Mucosa of rectum (tissue), 2 donors: Measurements from ENCODE around the gene LYRM9.
"Not testable (repeated sequence)": the region's sequence is repeated elsewhere in the genome, so short reads cannot be mapped to it uniquely, and the experiment has no call there.

Experiments used
- H3K27ac ChIP-seq, 2 donors: one replicate each; pipeline ENCODE4 v1.7.0; 2013; ENCODE audit warnings: inconsistent platforms in 2 of 2, low read depth in 2 of 2, low read length in 2 of 2
- H3K27me3 ChIP-seq, 2 donors: one replicate each; pipeline ENCODE4 v1.7.0; 2013; ENCODE audit warnings: low read length in 2 of 2; ENCODE audit not compliant: control insufficient read depth in 2 of 2, insufficient read depth in 2 of 2
- H3K36me3 ChIP-seq, 2 donors: one replicate each; pipeline ENCODE4 v1.7.0; 2013; ENCODE audit warnings: low read length in 2 of 2; ENCODE audit not compliant: control insufficient read depth in 2 of 2, insufficient read depth in 2 of 2
- H3K4me1 ChIP-seq, 2 donors: one replicate each; pipeline ENCODE4 v1.7.0; 2013; ENCODE audit warnings: low read length in 2 of 2, mild to moderate bottlenecking in 1 of 2; ENCODE audit not compliant: control insufficient read depth in 2 of 2, insufficient read depth in 2 of 2
- H3K4me3 ChIP-seq, 2 donors: one replicate each; pipeline ENCODE4 v1.7.0; 2013; ENCODE audit warnings: low read length in 2 of 2
- H3K9ac ChIP-seq, 2 donors: one replicate each; pipeline ENCODE4 v1.7.0; 2013; ENCODE audit warnings: low read length in 2 of 2, low read depth in 1 of 2, mild to moderate bottlenecking in 1 of 2
- H3K9me3 ChIP-seq, 2 donors: one replicate each; pipeline ENCODE4 v1.7.0; 2013; ENCODE audit warnings: low read length in 2 of 2; ENCODE audit not compliant: control insufficient read depth in 2 of 2
- donor health status: healthy.
- donor health status: Normal muscosa, but diverticular disease.

Gene LYRM9

GRCh38 chr17:27921599-27921998 lies 28.4 kb upstream of the LYRM9 start:
- no peaks in the 10 kb centered on the region for H3K9me3 ChIP-seq
- H3K27me3 ChIP-seq, result no peaks in the 10 kb centered on the region
- no peak overlapping the region for H3K9ac ChIP-seq
- no peak overlapping the region for H3K27ac ChIP-seq
- H3K4me3 ChIP-seq, result no peak overlapping the region
- H3K36me3 ChIP-seq, result no peaks in the 10 kb centered on the region
- H3K4me1 ChIP-seq, result no peaks in the 10 kb centered on the region

- H3K36me3 ChIP-seq, result no peaks in the 10 kb centered on the region
- H3K9me3 ChIP-seq, result no peaks in the 10 kb centered on the region
- H3K4me3 ChIP-seq, result no peak overlapping the region
- no peak overlapping the region for H3K9ac ChIP-seq
- H3K4me1 ChIP-seq, result no peaks in the 10 kb centered on the region
- H3K27me3 ChIP-seq, result no peaks in the 10 kb centered on the region
- no peak overlapping the region for H3K27ac ChIP-seq
Observed at GRCh38 chr17:27921077-27921476, 27.9 kb upstream of the LYRM9 start.

DNA sequence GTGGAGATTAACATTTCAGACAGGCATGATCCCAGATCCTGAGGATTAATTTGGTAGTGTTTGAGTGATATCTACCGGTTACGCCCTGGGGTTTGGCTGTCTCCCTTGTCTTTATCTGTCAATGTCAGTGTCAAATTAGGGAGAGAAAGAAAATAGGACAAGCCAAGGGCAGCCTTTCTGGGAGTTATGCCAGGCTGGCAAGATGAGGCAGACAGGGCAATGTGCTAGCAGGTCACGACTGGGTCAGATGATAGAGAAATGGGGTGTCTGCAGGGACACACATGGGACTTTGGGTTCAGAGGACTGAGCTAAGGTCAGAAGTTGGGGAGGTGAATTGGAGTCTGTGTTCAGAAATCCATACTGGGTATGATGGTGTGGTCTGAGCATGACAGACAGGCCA lies 27.4 kb upstream of the LYRM9 start:
- Histone ChIP-seq H3K4me1 (no peaks in the 10 kb centered on the region), H3K9me3 (no peaks in the 10 kb centered on the region), H3K27me3 (no peaks in the 10 kb centered on the region), H3K36me3 (no peaks in the 10 kb centered on the region), H3K27ac (no peak overlapping the region), H3K9ac (no peak overlapping the region), H3K4me3 (no peak overlapping the region)

DNA sequence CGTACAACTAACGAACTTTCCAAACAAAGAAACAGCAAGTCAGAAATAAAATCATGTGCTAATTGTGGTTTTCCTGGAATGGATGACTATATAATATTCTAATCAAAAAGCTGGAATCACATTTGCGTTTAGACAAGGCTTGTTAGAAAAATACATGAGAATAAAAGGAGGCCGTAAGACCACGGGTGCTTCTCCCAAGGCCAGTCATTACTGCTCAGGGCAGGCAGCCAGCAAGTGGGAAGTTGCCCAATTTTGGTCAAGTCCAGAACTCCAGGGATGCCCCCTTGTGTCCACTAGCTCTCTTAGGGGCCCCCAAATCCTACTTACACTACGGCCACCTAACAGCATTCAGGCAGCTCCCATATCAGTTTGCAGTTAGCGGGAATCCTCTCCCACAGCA lies 25.9 kb upstream of the LYRM9 start:
- no peaks in the 10 kb centered on the region for H3K4me1 ChIP-seq
- no peak overlapping the region for H3K9ac ChIP-seq
- H3K27me3 ChIP-seq, result no peaks in the 10 kb centered on the region
- no peaks in the 10 kb centered on the region for H3K36me3 ChIP-seq
- H3K27ac ChIP-seq, result no peak overlapping the region
- H3K4me3 ChIP-seq, result no peak overlapping the region
- H3K9me3 ChIP-seq, result no peaks in the 10 kb centered on the region

GRCh38 chr17:27918498-27918897 lies 25.3 kb upstream of the LYRM9 start:
- H3K9ac ChIP-seq, result no peak overlapping the region
- H3K9me3 ChIP-seq, result no peaks in the 10 kb centered on the region
- no peak overlapping the region for H3K27ac ChIP-seq

GRCh38 chr17:27917000-27917399 lies 23.8 kb upstream of the LYRM9 start:
- H3K9ac ChIP-seq, result no peak overlapping the region
- H3K4me3 ChIP-seq, result no peak overlapping the region
- H3K36me3 ChIP-seq, result no peaks in the 10 kb centered on the region
- H3K27ac ChIP-seq, result no peak overlapping the region
- H3K27me3 ChIP-seq, result no peaks in the 10 kb centered on the region
- H3K9me3 ChIP-seq, result no peaks in the 10 kb centered on the region
- H3K4me1 ChIP-seq, result no peaks in the 10 kb centered on the region

More at GRCh38 chr17:27918498-27918897, 25.3 kb upstream of the LYRM9 start:
- Histone ChIP-seq H3K4me3 (no peak overlapping the region), H3K4me1 (no peaks in the 10 kb centered on the region), H3K36me3 (no peaks in the 10 kb centered on the region), H3K27me3 (no peaks in the 10 kb centered on the region)

- H3K4me1 ChIP-seq, result no peaks in the 10 kb centered on the region
- no peak overlapping the region for H3K9ac ChIP-seq
- no peaks in the 10 kb centered on the region for H3K9me3 ChIP-seq
- H3K27ac ChIP-seq, result no peak overlapping the region
- no peak overlapping the region for H3K4me3 ChIP-seq
- no peaks in the 10 kb centered on the region for H3K27me3 ChIP-seq
- H3K36me3 ChIP-seq, result no peaks in the 10 kb centered on the region
Observed at GRCh38 chr17:27915709-27916108, 22.5 kb upstream of the LYRM9 start.

- H3K9ac ChIP-seq, result no peak overlapping the region
- H3K36me3 ChIP-seq, result no peaks in the 10 kb centered on the region
- no peak overlapping the region for H3K27ac ChIP-seq
- no peaks in the 10 kb centered on the region for H3K27me3 ChIP-seq
- no peak overlapping the region for H3K4me3 ChIP-seq
- no peaks in the 10 kb centered on the region for H3K4me1 ChIP-seq
- H3K9me3 ChIP-seq, result no peaks in the 10 kb centered on the region
Observed at GRCh38 chr17:27914382-27914781, 21.2 kb upstream of the LYRM9 start.

DNA sequence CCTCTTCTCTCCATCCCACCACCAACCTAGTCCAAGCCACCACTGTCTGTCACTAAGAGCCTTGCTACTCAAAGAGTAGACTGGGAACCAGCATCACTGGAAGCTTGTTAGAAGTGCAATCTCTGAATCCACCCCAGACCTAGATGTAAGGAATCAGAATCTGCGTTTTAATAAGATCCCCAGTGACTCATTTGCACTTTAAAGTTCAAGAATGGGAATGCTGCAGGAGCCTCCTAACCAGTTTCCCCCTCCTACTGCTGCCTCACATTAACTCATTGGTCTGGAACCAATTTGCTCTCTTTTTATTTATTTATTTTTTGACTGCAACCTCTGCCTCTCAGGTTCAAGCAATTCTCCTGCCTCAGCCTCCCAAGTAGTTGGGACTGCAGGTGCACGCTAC lies 19.8 kb upstream of the LYRM9 start:
- no peaks in the 10 kb centered on the region for H3K9me3 ChIP-seq
- H3K27me3 ChIP-seq, result no peaks in the 10 kb centered on the region
- no peaks in the 10 kb centered on the region for H3K36me3 ChIP-seq
- no peak overlapping the region for H3K27ac ChIP-seq
- H3K4me3 ChIP-seq, result no peak overlapping the region
- H3K9ac ChIP-seq, result no peak overlapping the region
- H3K4me1 ChIP-seq, result no peaks in the 10 kb centered on the region

DNA sequence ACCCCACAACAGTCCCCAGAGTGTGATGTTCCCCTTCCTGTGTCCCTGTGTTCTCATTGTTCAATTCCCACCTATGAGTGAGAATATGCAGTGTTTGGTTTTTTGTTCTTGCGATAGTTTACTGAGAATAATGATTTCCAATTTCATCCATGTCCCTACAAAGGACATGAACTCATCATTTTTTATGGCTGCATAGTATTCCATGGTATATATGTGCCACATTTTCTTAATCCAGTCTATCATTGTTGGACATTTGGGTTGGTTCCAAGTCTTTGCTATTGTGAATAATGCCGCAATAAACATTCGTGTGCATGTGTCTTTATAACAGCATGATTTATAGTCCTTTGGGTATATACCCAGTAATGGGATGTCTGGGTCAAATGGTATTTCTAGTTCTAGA lies 19.1 kb upstream of the LYRM9 start:
- not testable (repeated sequence) for H3K9me3 ChIP-seq, H3K36me3 ChIP-seq, H3K27me3 ChIP-seq, H3K4me1 ChIP-seq, H3K4me3 ChIP-seq, H3K9ac ChIP-seq, H3K27ac ChIP-seq

- Histone ChIP-seq H3K27ac (no peak overlapping the region), H3K9me3 (no peaks in the 10 kb centered on the region), H3K36me3 (no peaks in the 10 kb centered on the region), H3K4me3 (no peak overlapping the region), H3K9ac (no peak overlapping the region), H3K27me3 (peaks cover under 1 to 4% of the 10 kb centered on the region in 2 donors), H3K4me1 (no peaks in the 10 kb centered on the region)
Observed at GRCh38 chr17:27907976-27908558, 14.9 kb upstream of the LYRM9 start.
